Measurements from ENCODE around the gene TBC1D5. TPM values are rescaled to one million over a fixed set of nuclear protein-coding genes. Genes with fewer than 3 reads are reported as not detected.

TBC1D5 gene
- total RNA-seq, 2 donors from 2014 or later = 46.8 to 71.1 TPM

DNA sequence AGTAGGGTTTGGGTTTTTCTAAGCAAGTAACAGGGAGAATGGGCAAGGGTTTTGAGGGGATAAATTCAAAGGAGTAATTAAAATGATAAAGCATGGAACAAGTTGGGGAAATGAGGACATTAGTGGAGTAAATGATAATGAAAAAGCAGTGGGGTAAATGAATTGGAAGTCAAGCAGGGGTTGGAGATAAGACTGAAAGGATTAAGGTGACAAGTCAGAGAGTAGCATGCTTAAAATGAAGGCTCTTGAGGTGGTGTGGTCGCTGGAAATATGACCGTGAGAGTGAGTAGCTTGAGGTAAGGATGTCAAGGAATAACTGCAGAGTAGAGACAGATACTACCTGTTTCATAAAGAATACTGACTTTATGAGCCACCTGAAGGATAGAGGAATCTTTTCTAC is 408.5 kb downstream of the TBC1D5 start:
- DNase-seq = no peak
- intact Hi-C loops (cut with DNase I) = no loop called here
- Histone ChIP-seq H3K4me1 (no peaks in the 10 kb centered on the region), H3K27me3 (no peaks in the 10 kb centered on the region), H3K27ac (no peak overlapping the region), H3K36me3 (replicated peaks in 1 of 2; ENCODE audit: insufficient read depth in 1 of 2, low read depth in 2 of 2) (no peaks in the 10 kb centered on the region), H3K4me3 (no peak overlapping the region), H3K9me3 (no peaks in the 10 kb centered on the region)
- no peak for ATAC-seq
- 84 to 90% methylated on average over 2 of the region's 2 CpGs for WGBS, 2 donors
- TF ChIP-seq POLR2A (IDR thresholded peaks at IDR 0.05) = no peak
- TF ChIP-seq, protein P1, sequence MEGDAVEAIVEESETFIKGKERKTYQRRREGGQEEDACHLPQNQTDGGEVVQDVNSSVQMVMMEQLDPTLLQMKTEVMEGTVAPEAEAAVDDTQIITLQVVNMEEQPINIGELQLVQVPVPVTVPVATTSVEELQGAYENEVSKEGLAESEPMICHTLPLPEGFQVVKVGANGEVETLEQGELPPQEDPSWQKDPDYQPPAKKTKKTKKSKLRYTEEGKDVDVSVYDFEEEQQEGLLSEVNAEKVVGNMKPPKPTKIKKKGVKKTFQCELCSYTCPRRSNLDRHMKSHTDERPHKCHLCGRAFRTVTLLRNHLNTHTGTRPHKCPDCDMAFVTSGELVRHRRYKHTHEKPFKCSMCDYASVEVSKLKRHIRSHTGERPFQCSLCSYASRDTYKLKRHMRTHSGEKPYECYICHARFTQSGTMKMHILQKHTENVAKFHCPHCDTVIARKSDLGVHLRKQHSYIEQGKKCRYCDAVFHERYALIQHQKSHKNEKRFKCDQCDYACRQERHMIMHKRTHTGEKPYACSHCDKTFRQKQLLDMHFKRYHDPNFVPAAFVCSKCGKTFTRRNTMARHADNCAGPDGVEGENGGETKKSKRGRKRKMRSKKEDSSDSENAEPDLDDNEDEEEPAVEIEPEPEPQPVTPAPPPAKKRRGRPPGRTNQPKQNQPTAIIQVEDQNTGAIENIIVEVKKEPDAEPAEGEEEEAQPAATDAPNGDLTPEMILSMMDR (IDR thresholded peaks at IDR 0.05) = no peak

DNA sequence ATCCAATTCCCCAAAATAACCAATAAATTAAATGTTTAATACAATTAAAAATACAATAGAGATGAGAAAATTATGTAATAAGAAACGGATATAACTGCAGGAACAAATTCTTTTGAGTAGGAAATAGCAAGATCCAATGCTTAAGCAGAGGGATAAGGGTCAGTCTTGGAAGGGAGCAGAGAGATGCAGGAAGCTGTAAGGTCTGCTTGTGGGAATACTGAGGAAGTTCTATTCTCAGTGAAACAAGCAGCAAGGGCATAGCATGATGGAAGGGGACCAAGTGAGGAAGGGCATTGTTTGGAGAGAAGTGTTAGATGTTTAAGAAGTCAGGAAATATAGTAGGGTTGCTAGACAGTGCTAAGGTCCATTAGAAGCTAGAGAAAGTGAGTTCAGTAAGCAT is 409.0 kb downstream of the TBC1D5 start:
- Histone ChIP-seq H3K4me1 (no peaks in the 10 kb centered on the region), H3K27ac (no peak overlapping the region), H3K36me3 (replicated peaks in 1 of 2; ENCODE audit: insufficient read depth in 1 of 2, low read depth in 2 of 2) (no peaks in the 10 kb centered on the region), H3K9me3 (no peaks in the 10 kb centered on the region), H3K4me3 (no peak overlapping the region), H3K27me3 (no peaks in the 10 kb centered on the region)
- 63 to 76% methylated on average over 1 of the region's 1 CpG for WGBS, 2 donors
- DNase-seq (no peak), ATAC-seq (no peak)
- TF ChIP-seq, protein P1 (IDR thresholded peaks at IDR 0.05) = no peak
- TF ChIP-seq POLR2A (IDR thresholded peaks at IDR 0.05) = no peak
- intact Hi-C loops (cut with DNase I) = no loop called here

DNA sequence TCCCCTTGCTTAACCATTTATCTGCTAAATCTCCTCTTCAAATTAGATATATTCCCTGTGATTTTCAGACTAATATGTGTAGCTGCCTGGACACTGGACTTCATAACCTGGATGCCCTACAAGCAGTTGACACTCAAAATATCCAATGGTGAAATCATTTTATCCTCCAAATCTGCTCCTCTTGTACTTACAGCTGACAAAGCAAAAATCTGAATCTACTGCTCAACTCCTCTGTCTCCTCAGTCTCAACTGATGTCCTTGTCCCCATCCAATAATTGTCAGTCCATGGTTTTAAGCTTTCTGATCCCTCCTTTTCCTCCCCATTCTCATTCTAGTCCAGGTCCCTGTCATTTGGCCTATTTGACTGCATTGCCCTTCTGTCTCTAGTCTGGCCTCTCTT is 411.8 kb downstream of the TBC1D5 start:
- H3K9me3 ChIP-seq = no peaks in the 10 kb centered on the region
- intact Hi-C loops (cut with DNase I) = no loop called here
- TF ChIP-seq, protein P1 (IDR thresholded peaks at IDR 0.05) = no peak
- H3K27ac ChIP-seq = no peak overlapping the region
- no peaks in the 10 kb centered on the region for H3K4me1 ChIP-seq
- H3K27me3 ChIP-seq = no peaks in the 10 kb centered on the region
- H3K4me3 ChIP-seq = no peak overlapping the region
- DNase-seq (no peak), ATAC-seq (no peak)
- H3K36me3 ChIP-seq (replicated peaks in 1 of 2; ENCODE audit: insufficient read depth in 1 of 2, low read depth in 2 of 2) = no peaks in the 10 kb centered on the region

DNA sequence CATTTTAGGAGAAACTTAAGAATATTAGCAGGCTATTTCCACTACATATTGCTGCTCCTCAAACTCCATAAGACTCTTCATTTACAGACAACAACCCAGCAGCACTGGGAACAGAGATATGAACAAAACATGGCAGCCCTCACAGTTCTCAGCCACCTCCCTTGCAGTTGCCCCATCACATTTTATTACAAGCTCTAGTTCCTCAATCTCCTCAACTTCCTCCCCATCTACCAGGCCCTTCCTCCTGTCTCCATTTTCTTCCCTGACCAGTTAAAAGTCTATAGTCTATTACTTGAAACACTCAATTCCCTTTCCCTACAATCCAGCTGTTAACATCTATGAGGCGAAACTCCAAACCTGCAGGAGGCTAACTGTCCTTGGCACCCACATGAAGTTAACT is 412.5 kb downstream of the TBC1D5 start:
- no peak for ATAC-seq
- H3K27me3 ChIP-seq = no peaks in the 10 kb centered on the region
- WGBS, 2 donors = 94 to 100% methylated on average over 1 of the region's 1 CpG
- DNase-seq = no peak
- H3K9me3 ChIP-seq = no peaks in the 10 kb centered on the region
- no peaks in the 10 kb centered on the region for H3K36me3 ChIP-seq (replicated peaks in 1 of 2; ENCODE audit: insufficient read depth in 1 of 2, low read depth in 2 of 2)
- intact Hi-C loops (cut with DNase I) = no loop called here
- H3K27ac ChIP-seq = no peak overlapping the region
- TF ChIP-seq, protein P1 (IDR thresholded peaks at IDR 0.05) = no peak
- TF ChIP-seq POLR2A (IDR thresholded peaks at IDR 0.05) = no peak
- H3K4me1 ChIP-seq = no peaks in the 10 kb centered on the region
- H3K4me3 ChIP-seq = no peak overlapping the region

DNA sequence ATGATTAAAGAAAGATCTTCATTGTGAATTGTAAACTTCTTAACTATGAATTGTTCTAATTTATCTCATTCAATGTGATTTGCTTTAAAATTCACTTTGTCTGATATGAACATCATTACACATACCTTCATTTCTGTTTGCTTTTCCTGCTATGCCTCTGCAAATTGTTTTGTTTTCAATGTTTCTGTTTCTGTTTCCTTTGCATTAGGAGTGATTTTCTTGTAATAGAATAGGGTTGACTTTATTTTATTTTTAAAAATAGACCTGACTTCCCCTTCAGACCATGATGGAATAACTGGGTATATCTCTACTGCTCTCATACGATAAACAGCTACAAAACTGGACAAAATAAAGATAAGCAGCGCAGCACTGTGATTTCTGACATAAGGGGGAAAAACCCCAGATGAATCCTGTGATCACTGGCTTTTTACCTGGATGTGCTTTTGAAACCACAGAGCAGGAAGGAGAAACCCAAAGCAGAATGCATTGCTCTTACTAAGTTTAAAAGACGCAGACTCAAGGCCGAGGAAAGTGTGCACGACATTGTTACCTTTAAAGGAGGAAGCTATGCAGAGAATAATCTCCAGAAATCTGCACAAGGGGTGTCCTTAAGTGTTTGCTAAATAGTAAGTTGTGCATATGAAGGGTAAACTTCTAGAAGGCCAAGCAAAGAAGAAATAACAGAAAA is 420.2 kb downstream of the TBC1D5 start:
- H3K9me3 ChIP-seq = no peaks in the 10 kb centered on the region
- DNase-seq = no peak
- no peak overlapping the region for H3K4me3 ChIP-seq
- WGBS, 2 donors = 72 to 89% methylated on average over 5 of the region's 5 CpGs
- H3K27me3 ChIP-seq = no peaks in the 10 kb centered on the region
- TF ChIP-seq, protein P1 (IDR thresholded peaks at IDR 0.05) = no peak
- H3K4me1 ChIP-seq = no peaks in the 10 kb centered on the region
- intact Hi-C loops (cut with DNase I) = no loop called here
- H3K36me3 ChIP-seq (replicated peaks in 1 of 2; ENCODE audit: insufficient read depth in 1 of 2, low read depth in 2 of 2) = no peaks in the 10 kb centered on the region
- ATAC-seq = no peak
- no peak overlapping the region for H3K27ac ChIP-seq
